Heart right ventricle (tissue), 16 donors: ENCODE measurements around the gene UACA. TPM values are rescaled to one million over a fixed set of nuclear protein-coding genes. Genes with fewer than 3 reads are reported as not detected.

Experiments used
- ATAC-seq, 8 donors: fragments of 200-7000 bp; cut with Tn5 transposase; one replicate each; pipeline ENCODE4 v1.9.1; 2020; ENCODE audit warnings: mild to moderate bottlenecking in 8 of 8, moderate library complexity in 8 of 8, moderate number of reproducible peaks in 1 of 8
- DNase-seq, 2 donors: peaks; one replicate each; pipeline ENCODE4 v3.0.0-alpha.2; 2020
- H3K27ac ChIP-seq, 10 donors: fragments of 200-600 bp; sonication (generic) in 2 of 10; one replicate each; pipeline versions ENCODE4 v1.5.0 to v1.8.0; 2020 to 2022; ENCODE audit warnings: mild to moderate bottlenecking in 3 of 10
- H3K27me3 ChIP-seq, 7 donors: fragments of 200-600 bp; one replicate each; pipeline ENCODE4 v1.8.0; 2021 to 2022; ENCODE audit warnings: mild to moderate bottlenecking in 2 of 7
- H3K36me3 ChIP-seq, 9 donors: fragments of 200-600 bp; sonication (generic) in 1 of 9; one replicate each; pipeline versions ENCODE4 v1.5.0 to v1.8.0; 2020 to 2022; ENCODE audit warnings: mild to moderate bottlenecking in 2 of 9
- H3K4me1 ChIP-seq, 9 donors: fragments of 200-600 bp; sonication (generic) in 1 of 9; one replicate each; pipeline versions ENCODE4 v1.5.0 to v1.8.0; 2020 to 2022; ENCODE audit warnings: mild to moderate bottlenecking in 4 of 9
- H3K4me3 ChIP-seq, 10 donors: fragments of 200-600 bp; sonication (generic) in 2 of 10; one replicate each; pipeline versions ENCODE4 v1.5.0 to v1.8.0; 2020 to 2022; ENCODE audit warnings: mild to moderate bottlenecking in 7 of 10, moderate library complexity in 2 of 10
- H3K9me3 ChIP-seq, 11 donors: fragments of 200-600 bp in 10 of 11; sonication (generic) in 2 of 11; one replicate each; pipeline versions ENCODE4 v1.5.0 to v1.8.0; 2013 to 2022; ENCODE audit warnings: mild to moderate bottlenecking in 2 of 11, control low read depth in 1 of 11, moderate library complexity in 1 of 11
- CTCF ChIP-seq, 9 donors: fragments of 200-600 bp; sonication (generic) in 2 of 9; IDR thresholded peaks; one replicate each; pipeline versions ENCODE4 v1.5.0 to v1.8.0; 2021 to 2022; ENCODE audit warnings: antibody characterized with exemption in 9 of 9, mild to moderate bottlenecking in 5 of 9, moderate library complexity in 1 of 9
- WGBS, 2 donors: extraction: QIAGEN DNeasy Blood & Tissue Kit; methylation state at CpG; one replicate each; pipeline ENCODE4 v1.1.7; 2013; ENCODE audit warnings: inconsistent platforms in 1 of 2; 5-methylcytosine and 5-hydroxymethylcytosine counted together
- intact Hi-C, 10 donors: fragments of 100-400 bp; cut with DNase I; formaldehyde crosslinking; loops; one replicate each; pipeline versions ENCODE4 v1.11.1 to v1.14.2; 2022
- polyA plus RNA-seq, 2 donors: library from polyadenylated mRNA; stranded (reverse); fragments of 200-250 nt; gene quantifications; one replicate each; pipeline ENCODE4 v1.2.3, GENCODE V29; 2013
- total RNA-seq, 10 donors: library from RNA; stranded (reverse); fragmentation: NEBNext Ultra II Directional in 3 of 10; extraction: Animal tissue kit (Norgen Biotek cat#: 25700) in 3 of 10; gene quantifications; one replicate each; pipeline versions ENCODE4 v1.2.1 to v1.2.4, GENCODE V29; 2021 to 2023
- donor health status: Arrhythmogenic right ventricular cardiomyopathy.
- donor health status: ischemic (EF 13 %, LVEDD 7.1; RV severe dilation, severe dysfunction).
- donor health status: healthy with polysubstance abuse.
- donor health status: DM: no; HTN: yes; CAD: no.
- donor health status: DM: no; HTN: no; CAD: no.
- donor health status: ischemic (EF 25% LVEDD 6.9; RV normal size, moderate dysfunction).
- donor health status: ischemic (EF 25% LVEDD 5.7; RV mildly dilated, moderate dysfunction).
- donor health status: healthy.
- donor health status: DM: yes; HTN: yes; CAD: no.
- donor health status: Ischemic cardiomyopathy.
- donor health status: ischemic (EF 35%, LVEDD 5.7; RV mildly dilated, moderate dysfunction).
- donor health status: nonischemic (EF 11% LVEDD 7.7; RV severe dilation, severe dysfunction).
- donor health status: DM: yes; HTN: yes; CAD: no.
- donor health status: PGD.
- donor health status: ischemic (EF 29% LVEDD 5.4; RV normal size, mild dysfunction).
- donor health status: nonischemic (EF 23%, LVEDD 6.1; RV moderate dilation, normal function).

The UACA gene
- total and polyA plus RNA-seq, 12 donors: 14.2 to 75.4 (median 47.1) TPM

GRCh38 chr15:70608144-70608543, 155.2 kb downstream of the UACA start:
- Histone ChIP-seq H3K27ac (peak overlapping the region in 2 of 10 donors; percentile 7 to 26), H3K9me3 (no peaks in the 10 kb centered on the region)

GRCh38 chr15:70605606-70606410, 157.6 kb downstream of the UACA start:
- peak; percentile 71 to 90 for DNase-seq
- Histone ChIP-seq H3K9me3 (no peaks in the 10 kb centered on the region), H3K27me3 (no peaks in the 10 kb centered on the region), H3K4me3 (no peak overlapping the region), H3K27ac (peak overlapping the region in 9 of 10 donors; percentile 3 to 77 (median 42)), H3K36me3 (no peaks in the 10 kb centered on the region), H3K4me1 (peaks cover 0 to 40% (median 21%) of the 10 kb centered on the region in 9 donors)
- peak; percentile 89 to 95 (median 93) for ATAC-seq
- no peak for TF ChIP-seq CTCF (IDR thresholded peaks at IDR 0.05)
- WGBS, 2 donors: 29 to 36% methylated on average over 7 of the region's 7 CpGs
- intact Hi-C loops: no loop called here

More at GRCh38 chr15:70608144-70608543, 155.2 kb downstream of the UACA start:
- ATAC-seq (peak in 7 of 8 donors; percentile 36 to 65 (median 51)), DNase-seq (peak in 1 of 2 donors; percentile 48)
- Histone ChIP-seq H3K36me3 (no peaks in the 10 kb centered on the region), H3K27me3 (peaks cover 0 to 4% (median 0%) of the 10 kb centered on the region in 7 donors), H3K4me3 (no peak overlapping the region), H3K4me1 (peaks cover 0 to 40% (median 21%) of the 10 kb centered on the region in 9 donors)
- intact Hi-C loops: no loop called here
- 59 to 68% methylated on average over 5 of the region's 5 CpGs for WGBS, 2 donors
- no peak for TF ChIP-seq CTCF (IDR thresholded peaks at IDR 0.05)

GRCh38 chr15:70604666-70605315, 158.6 kb downstream of the UACA start:
- H3K27me3 ChIP-seq: no peaks in the 10 kb centered on the region
- intact Hi-C loops: no loop called here
- H3K4me1 ChIP-seq: peaks cover 0 to 38% (median 21%) of the 10 kb centered on the region in 9 donors
- H3K9me3 ChIP-seq: peaks cover 0 to 6% (median 2%) of the 10 kb centered on the region in 11 donors
- peak overlapping the region in 6 of 10 donors; percentile 37 to 77 (median 54) for H3K27ac ChIP-seq
- H3K36me3 ChIP-seq: no peaks in the 10 kb centered on the region
- H3K4me3 ChIP-seq: no peak overlapping the region
- DNase-seq (no peak), ATAC-seq (peak in 6 of 8 donors; percentile 23 to 45 (median 29))
- no peak for TF ChIP-seq CTCF (IDR thresholded peaks at IDR 0.05)
- 51 to 56% methylated on average over 18 of the region's 18 CpGs for WGBS, 2 donors

Other genes with a start within 250 kb of the UACA start
- gene LARP6, start 90.6 kb upstream of the UACA start, total RNA-seq: 10 to 100 TPM; 23.3 to 86.2 (median 40.0) TPM
- 10 to 100 TPM; 22.8 to 34.8 TPM for gene LARP6, start 90.6 kb upstream of the UACA start, polyA plus RNA-seq
- gene THAP10, start 128.9 kb upstream of the UACA start, total RNA-seq: 1 to 10 TPM; 3.0 to 7.0 (median 5.0) TPM
- 1 to 10 TPM; 1.2 to 4.2 TPM for gene THAP10, start 128.9 kb upstream of the UACA start, polyA plus RNA-seq
- gene LRRC49, start 129.3 kb upstream of the UACA start, total RNA-seq: 100 to 1,000 TPM in 4 of 10 donors, 10 to 100 TPM in 6; 28.4 to 149 (median 78.9) TPM
- gene LRRC49, start 129.3 kb upstream of the UACA start, polyA plus RNA-seq: 10 to 100 TPM in 1 of 2 donors, 1 to 10 TPM in 1; 9.7 to 59.1 TPM